ENCODE measurements around the gene RHPN2.
"Not testable (repeated sequence)": the region's sequence is repeated elsewhere in the genome, so short reads cannot be mapped to it uniquely, and the experiment has no call there.

RHPN2 gene

GRCh38 chr19:32976223-32976805 lies 88.4 kb downstream of the RHPN2 start:
- no peaks in the 10 kb centered on the region for H3K9me3 ChIP-seq (ENCODE audit: control insufficient read depth, low read length)
- no peak overlapping the region for H3K4me3 ChIP-seq (ENCODE audit: extremely low read depth, insufficient read depth, low read length, poor library complexity, severe bottlenecking)
- no peak overlapping the region for H3K27ac ChIP-seq (ENCODE audit: low read depth, low read length, severe bottlenecking)
- 56 to 59% methylated on average over 13 to 14 of the region's 14 CpGs for WGBS, 2 experiments (ENCODE audit: insufficient coverage in 2 of 2)
- H3K4me1 ChIP-seq (ENCODE audit: control insufficient read depth, insufficient read depth, low read length, poor library complexity, severe bottlenecking): no peaks in the 10 kb centered on the region
- peaks cover 23% of the 10 kb centered on the region for H3K36me3 ChIP-seq (ENCODE audit: control insufficient read depth, insufficient read depth, low read length)

DNA sequence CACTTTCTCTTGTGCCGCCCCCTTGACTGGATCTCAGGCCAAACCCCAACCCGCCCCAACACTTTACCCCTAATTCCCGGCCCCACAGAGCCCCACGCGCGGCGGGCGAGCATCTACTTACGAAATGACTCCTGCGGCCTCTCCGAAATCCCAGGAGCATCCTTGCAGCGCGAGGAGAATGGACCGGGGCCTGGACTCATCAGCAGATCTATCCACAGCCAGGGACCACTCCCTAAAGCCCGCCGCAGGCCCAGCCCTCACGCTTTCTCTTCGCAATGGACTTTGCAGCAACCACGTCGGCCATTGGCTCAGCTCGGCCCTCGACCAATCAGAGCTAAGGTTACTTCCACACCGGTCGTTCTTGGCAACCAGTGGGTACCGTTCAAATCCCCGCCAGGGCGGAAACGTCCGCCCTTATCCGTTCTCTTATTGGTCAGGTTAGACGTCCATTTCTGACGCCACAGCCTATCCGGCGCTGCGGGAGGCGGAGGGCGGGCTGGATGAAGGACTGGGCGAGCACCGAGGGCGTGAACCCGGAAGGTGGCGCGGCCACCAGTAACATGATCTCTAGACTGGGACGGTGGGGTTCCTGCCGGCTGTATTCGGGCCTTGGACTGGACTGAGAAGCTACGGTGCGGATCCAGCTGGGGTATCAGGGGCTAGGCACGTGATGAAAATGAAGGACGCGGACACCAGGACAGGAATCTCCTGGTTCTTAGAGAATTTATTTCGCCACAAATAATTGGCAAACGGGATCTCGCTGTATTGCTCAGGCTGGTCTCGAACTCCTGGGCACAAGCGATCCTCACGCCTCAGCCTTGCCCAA lies 92.8 kb downstream of the RHPN2 start, which contains the start of the genes CEP89 and FAAP24:
Gene CEP89, minus strand, starts transcription at position 244 of the 826 bp plus-strand sequence. Its CDS starts 84 bp downstream, at position 160.
Gene FAAP24, plus strand, starts transcription at position 528 of the 826 bp plus-strand sequence. CDS start 955 bp downstream, outside the sequence.
- Histone ChIP-seq H3K36me3 (ENCODE audit: control insufficient read depth, insufficient read depth, low read length) (peaks cover 31% of the 10 kb centered on the region), H3K27ac (ENCODE audit: low read depth, low read length, severe bottlenecking) (peak within 1 kb of the TSS; percentile 37), H3K4me1 (ENCODE audit: control insufficient read depth, insufficient read depth, low read length, poor library complexity, severe bottlenecking) (no peaks in the 10 kb centered on the region), H3K4me3 (ENCODE audit: extremely low read depth, insufficient read depth, low read length, poor library complexity, severe bottlenecking) (peak within 1 kb of the TSS; percentile 82), H3K9me3 (ENCODE audit: control insufficient read depth, low read length) (no peaks in the 10 kb centered on the region)
- 8% methylated on average over 50 to 53 of the region's 57 CpGs for WGBS, 2 experiments (ENCODE audit: insufficient coverage in 2 of 2)

DNA sequence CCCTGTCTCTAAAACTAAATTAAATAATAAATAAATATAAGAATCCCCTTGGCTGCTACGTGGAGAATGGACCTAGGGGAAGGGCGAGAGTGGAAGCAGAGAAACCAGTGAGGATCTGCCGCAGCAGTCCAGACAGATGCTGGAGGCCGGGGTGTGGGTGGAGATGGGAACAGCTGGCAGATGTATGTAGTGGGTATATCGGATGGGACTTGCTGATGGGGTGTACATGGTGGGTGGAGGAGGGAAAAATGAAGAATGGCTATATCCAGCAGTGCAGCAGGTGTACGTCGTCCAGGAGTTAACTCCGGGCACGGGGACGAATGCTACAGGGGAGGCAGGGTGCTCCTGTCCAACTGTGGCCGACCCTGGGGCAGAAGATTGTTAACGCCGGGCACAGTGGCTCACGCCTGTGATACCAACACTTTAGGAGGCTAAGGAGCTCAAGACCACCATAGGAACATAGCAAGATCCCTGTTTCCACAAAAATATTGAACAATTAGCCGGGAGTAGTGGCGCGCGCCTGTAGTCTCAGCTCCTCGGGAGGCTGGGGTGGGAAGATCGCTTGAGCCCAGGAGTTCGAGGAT lies 93.6 kb downstream of the RHPN2 start:
- Histone ChIP-seq H3K4me1 (ENCODE audit: control insufficient read depth, insufficient read depth, low read length, poor library complexity, severe bottlenecking) (no peaks in the 10 kb centered on the region), H3K36me3 (ENCODE audit: control insufficient read depth, insufficient read depth, low read length) (peaks cover 29% of the 10 kb centered on the region), H3K27ac (ENCODE audit: low read depth, low read length, severe bottlenecking) (no peak overlapping the region), H3K9me3 (ENCODE audit: control insufficient read depth, low read length) (no peaks in the 10 kb centered on the region), H3K4me3 (ENCODE audit: extremely low read depth, insufficient read depth, low read length, poor library complexity, severe bottlenecking) (peak overlapping the region; percentile 82)
- 35 to 40% methylated on average over 13 to 17 of the region's 21 CpGs for WGBS, 2 experiments (ENCODE audit: insufficient coverage in 2 of 2)

DNA sequence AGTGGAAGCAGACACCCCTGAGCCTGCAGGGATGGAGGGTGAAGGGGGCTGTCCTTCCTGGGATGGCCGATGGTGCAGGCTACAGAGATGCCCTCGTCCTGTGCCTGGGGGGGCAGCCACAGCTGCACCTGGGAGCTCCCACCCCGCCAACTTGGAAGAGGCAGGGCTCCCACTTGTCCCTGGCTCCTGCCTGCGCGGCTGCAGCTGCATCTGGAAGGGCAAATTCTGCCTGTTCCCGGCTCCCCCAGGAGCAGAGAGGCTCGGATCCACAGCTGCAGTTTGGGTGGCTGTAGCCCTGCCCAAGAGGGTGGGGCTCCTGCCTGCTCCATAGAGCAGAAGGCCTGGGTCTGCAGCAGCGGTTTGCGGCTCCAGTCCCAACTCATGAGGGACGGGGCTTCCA lies 95.1 kb downstream of the RHPN2 start:
- H3K9me3 ChIP-seq (ENCODE audit: control insufficient read depth, low read length): no peaks in the 10 kb centered on the region
- peaks cover 34% of the 10 kb centered on the region for H3K36me3 ChIP-seq (ENCODE audit: control insufficient read depth, insufficient read depth, low read length)
- H3K27ac ChIP-seq (ENCODE audit: low read depth, low read length, severe bottlenecking): no peak overlapping the region
- no peak overlapping the region for H3K4me3 ChIP-seq (ENCODE audit: extremely low read depth, insufficient read depth, low read length, poor library complexity, severe bottlenecking)
- H3K4me1 ChIP-seq (ENCODE audit: control insufficient read depth, insufficient read depth, low read length, poor library complexity, severe bottlenecking): no peaks in the 10 kb centered on the region
- WGBS, 2 experiments (ENCODE audit: insufficient coverage in 2 of 2): 94 to 97% methylated on average over 10 of the region's 10 CpGs

GRCh38 chr19:32966750-32967149 lies 97.9 kb downstream of the RHPN2 start:
- Histone ChIP-seq H3K4me1 (ENCODE audit: control insufficient read depth, insufficient read depth, low read length, poor library complexity, severe bottlenecking) (no peaks in the 10 kb centered on the region), H3K36me3 (ENCODE audit: control insufficient read depth, insufficient read depth, low read length) (peaks cover 61% of the 10 kb centered on the region), H3K9me3 (ENCODE audit: control insufficient read depth, low read length) (no peaks in the 10 kb centered on the region), H3K27ac (ENCODE audit: low read depth, low read length, severe bottlenecking) (no peak overlapping the region), H3K4me3 (ENCODE audit: extremely low read depth, insufficient read depth, low read length, poor library complexity, severe bottlenecking) (no peak overlapping the region)
- WGBS, 2 experiments (ENCODE audit: insufficient coverage in 2 of 2): 87 to 96% methylated on average over 7 to 8 of the region's 9 CpGs

DNA sequence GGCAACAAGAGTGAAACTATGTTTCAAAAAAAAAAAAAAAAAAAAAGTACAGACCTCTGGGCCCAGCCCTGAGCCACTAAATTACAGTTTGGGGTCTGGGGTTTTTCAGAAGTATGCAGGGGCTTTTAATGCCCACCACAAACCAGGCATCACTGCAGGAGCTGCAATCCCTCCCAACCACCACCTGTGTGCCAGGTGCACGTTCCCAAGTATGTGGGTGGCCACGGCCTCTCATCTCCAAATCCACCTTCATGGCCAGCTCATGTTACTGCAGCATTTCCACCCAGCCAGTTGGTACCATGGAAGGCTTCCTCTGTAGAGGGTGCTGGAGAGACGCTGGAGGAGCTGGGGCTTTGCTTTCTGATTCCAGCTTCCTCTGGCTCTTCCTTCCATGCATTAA lies 119.4 kb downstream of the RHPN2 start:
- no peak overlapping the region for H3K27ac ChIP-seq (ENCODE audit: low read depth, low read length, severe bottlenecking)
- no peaks in the 10 kb centered on the region for H3K4me1 ChIP-seq (ENCODE audit: control insufficient read depth, insufficient read depth, low read length, poor library complexity, severe bottlenecking)
- H3K36me3 ChIP-seq (ENCODE audit: control insufficient read depth, insufficient read depth, low read length): peaks cover 68% of the 10 kb centered on the region
- no peaks in the 10 kb centered on the region for H3K9me3 ChIP-seq (ENCODE audit: control insufficient read depth, low read length)
- WGBS, 2 experiments (ENCODE audit: insufficient coverage in 2 of 2): 60 to 64% methylated on average over 3 of the region's 3 CpGs
- no peak overlapping the region for H3K4me3 ChIP-seq (ENCODE audit: extremely low read depth, insufficient read depth, low read length, poor library complexity, severe bottlenecking)

DNA sequence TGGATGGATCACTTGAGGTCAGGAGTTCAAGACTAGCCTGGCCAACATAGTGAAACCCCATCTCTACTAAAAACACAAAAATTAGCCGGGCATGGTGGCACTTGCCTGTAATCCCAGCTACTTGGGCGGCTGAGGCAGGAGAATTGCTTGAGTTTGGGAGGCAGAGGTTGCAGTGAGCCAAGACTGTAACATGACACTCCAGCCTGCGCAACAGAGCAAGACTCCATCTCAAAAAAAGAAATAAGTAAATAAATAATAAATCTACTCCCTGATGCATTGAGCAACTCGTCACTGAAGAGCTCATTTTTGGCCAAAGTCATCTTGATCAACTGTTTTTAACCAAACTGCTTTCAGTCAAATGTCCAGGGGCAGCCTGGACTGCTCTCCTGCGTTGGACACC lies 123.4 kb downstream of the RHPN2 start:
- H3K27ac ChIP-seq (ENCODE audit: low read depth, low read length, severe bottlenecking); H3K9me3 ChIP-seq (ENCODE audit: control insufficient read depth, low read length); H3K4me3 ChIP-seq (ENCODE audit: extremely low read depth, insufficient read depth, low read length, poor library complexity, severe bottlenecking); H3K4me1 ChIP-seq (ENCODE audit: control insufficient read depth, insufficient read depth, low read length, poor library complexity, severe bottlenecking): not testable (repeated sequence)
- peaks cover 59% of the 10 kb centered on the region for H3K36me3 ChIP-seq (ENCODE audit: control insufficient read depth, insufficient read depth, low read length)
- WGBS, 2 experiments (ENCODE audit: insufficient coverage in 2 of 2): 88 to 91% methylated on average over 2 of the region's 5 CpGs

DNA sequence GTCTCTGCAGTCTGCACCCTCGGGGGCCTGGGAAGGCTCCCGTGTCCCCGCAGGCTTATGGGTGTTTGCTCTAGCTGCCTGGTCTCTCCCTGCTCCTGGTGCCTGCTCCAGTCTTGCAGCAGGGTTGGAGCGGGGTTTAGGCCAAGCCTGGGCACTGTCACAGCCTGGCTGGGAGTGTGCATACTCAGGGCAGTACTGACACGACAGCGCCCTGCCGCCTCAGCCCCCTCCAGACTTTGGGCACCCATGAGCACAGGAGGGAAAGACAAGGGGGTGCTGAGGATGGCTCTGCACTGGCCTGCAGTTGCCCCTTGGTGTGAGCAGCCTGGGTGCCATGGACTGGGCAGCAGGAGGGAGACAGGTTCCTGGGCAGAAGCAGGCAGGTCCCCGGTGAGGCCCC lies 128.6 kb downstream of the RHPN2 start:
- Histone ChIP-seq H3K4me3 (ENCODE audit: extremely low read depth, insufficient read depth, low read length, poor library complexity, severe bottlenecking) (no peak overlapping the region), H3K9me3 (ENCODE audit: control insufficient read depth, low read length) (no peaks in the 10 kb centered on the region), H3K4me1 (ENCODE audit: control insufficient read depth, insufficient read depth, low read length, poor library complexity, severe bottlenecking) (no peaks in the 10 kb centered on the region), H3K27ac (ENCODE audit: low read depth, low read length, severe bottlenecking) (no peak overlapping the region), H3K36me3 (ENCODE audit: control insufficient read depth, insufficient read depth, low read length) (peaks cover 61% of the 10 kb centered on the region)
- 91 to 96% methylated on average over 8 of the region's 8 CpGs for WGBS, 2 experiments (ENCODE audit: insufficient coverage in 2 of 2)

GRCh38 chr19:32935629-32936028 lies 129.1 kb downstream of the RHPN2 start:
- H3K4me1 ChIP-seq (ENCODE audit: control insufficient read depth, insufficient read depth, low read length, poor library complexity, severe bottlenecking): no peaks in the 10 kb centered on the region
- H3K36me3 ChIP-seq (ENCODE audit: control insufficient read depth, insufficient read depth, low read length): peaks cover 65% of the 10 kb centered on the region
- WGBS, 2 experiments (ENCODE audit: insufficient coverage in 2 of 2): 88 to 94% methylated on average over 6 to 7 of the region's 9 CpGs
- H3K4me3 ChIP-seq (ENCODE audit: extremely low read depth, insufficient read depth, low read length, poor library complexity, severe bottlenecking): no peak overlapping the region
- no peak overlapping the region for H3K27ac ChIP-seq (ENCODE audit: low read depth, low read length, severe bottlenecking)
- no peaks in the 10 kb centered on the region for H3K9me3 ChIP-seq (ENCODE audit: control insufficient read depth, low read length)

GRCh38 chr19:32933571-32933970 lies 131.1 kb downstream of the RHPN2 start:
- no peak overlapping the region for H3K4me3 ChIP-seq (ENCODE audit: extremely low read depth, insufficient read depth, low read length, poor library complexity, severe bottlenecking)
- no peaks in the 10 kb centered on the region for H3K9me3 ChIP-seq (ENCODE audit: control insufficient read depth, low read length)
- 88 to 100% methylated on average over 1 to 2 of the region's 3 CpGs for WGBS, 2 experiments (ENCODE audit: insufficient coverage in 2 of 2)
- peaks cover 82% of the 10 kb centered on the region for H3K36me3 ChIP-seq (ENCODE audit: control insufficient read depth, insufficient read depth, low read length)
- H3K27ac ChIP-seq (ENCODE audit: low read depth, low read length, severe bottlenecking): no peak overlapping the region
- no peaks in the 10 kb centered on the region for H3K4me1 ChIP-seq (ENCODE audit: control insufficient read depth, insufficient read depth, low read length, poor library complexity, severe bottlenecking)
